Central memory CD8-positive, alpha-beta T cell (primary cell): Measurements from ENCODE around the gene PLD6.
A peak's percentile ranks its signal among the peaks of the same experiment; 100 is the strongest.

ENCODE experiments used
- ATAC-seq: fragments of 150-1000 bp; cut with Tn5 transposase; replicated peaks from 2 replicates; pipeline ENCODE4 v1.10.0; 2022; ENCODE audit warnings: mild to moderate bottlenecking, moderate FRiP score, moderate number of reproducible peaks; ENCODE audit not compliant: poor library complexity, severe bottlenecking; ENCODE audit errors: extremely low read depth
- DNase-seq, 2 donors: peaks; one replicate each; pipeline ENCODE4 v3.0.0; 2021; ENCODE audit warnings: low spot score in 2 of 2
- H3K27ac Mint-ChIP-seq: one replicate; pipeline ENCODE4 v1.8.0; 2022; ENCODE audit warnings: low read depth, mild to moderate bottlenecking, moderate library complexity, mixed read lengths
- H3K27me3 Mint-ChIP-seq: one replicate; pipeline ENCODE4 v1.8.0; 2022; ENCODE audit warnings: mixed read lengths
- H3K36me3 Mint-ChIP-seq: one replicate; pipeline ENCODE4 v1.8.0; 2022; ENCODE audit warnings: mild to moderate bottlenecking, moderate library complexity, mixed read lengths; ENCODE audit not compliant: insufficient read depth
- H3K4me1 Mint-ChIP-seq: one replicate; pipeline ENCODE4 v1.8.0; 2022; ENCODE audit warnings: mixed read lengths
- H3K4me3 Mint-ChIP-seq: one replicate; pipeline ENCODE4 v1.8.0; 2022; ENCODE audit warnings: mild to moderate bottlenecking, moderate library complexity, mixed read lengths
- H3K9me3 Mint-ChIP-seq: one replicate; pipeline ENCODE4 v1.8.0; 2022; ENCODE audit warnings: mixed read lengths

The PLD6 gene

DNA sequence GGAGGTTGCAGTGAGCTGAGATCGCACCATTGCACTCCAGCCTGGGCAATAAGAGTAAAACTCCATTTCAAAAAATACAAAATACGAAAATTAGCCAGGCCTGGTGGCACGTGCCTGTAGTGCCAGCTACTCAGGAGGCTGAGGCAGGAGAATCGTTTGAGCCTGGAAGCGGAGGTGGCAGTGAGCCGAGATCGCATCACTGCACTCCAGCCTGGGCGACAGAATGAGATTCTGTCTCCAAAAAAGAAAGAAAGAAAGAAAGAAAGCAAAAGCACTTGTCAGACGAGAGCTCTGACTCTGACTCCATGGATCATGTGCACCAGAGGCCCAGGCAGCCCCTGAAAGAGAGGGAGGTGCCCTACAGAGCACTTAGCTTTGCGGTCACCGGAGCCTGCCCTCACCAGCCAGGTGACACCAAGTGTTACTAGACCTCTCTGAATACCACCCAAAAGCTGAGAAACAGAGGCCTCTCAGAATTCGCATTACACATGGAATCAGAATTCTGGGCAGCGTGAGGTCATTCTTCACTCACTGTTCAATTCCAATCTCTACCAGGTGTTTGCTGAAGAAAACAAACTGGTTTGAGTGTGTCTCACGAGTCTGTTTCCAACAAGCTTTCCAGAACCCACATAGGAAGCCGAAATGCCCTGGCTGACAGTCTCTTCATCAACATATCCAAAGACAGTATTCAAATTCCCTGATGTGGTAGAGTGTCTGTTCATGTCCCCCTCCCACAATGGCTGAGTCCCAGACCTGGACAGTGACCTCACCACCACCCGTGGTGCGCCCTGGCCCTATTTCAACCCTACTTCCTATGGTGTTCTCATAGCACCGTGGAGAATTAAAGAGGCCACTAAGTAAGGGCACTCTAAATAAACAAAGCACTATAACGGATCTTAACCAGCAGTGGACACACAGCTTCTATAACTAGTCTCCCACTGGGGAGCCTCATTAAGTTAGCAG, 29.4 kb upstream of the PLD6 start:
- H3K4me1 Mint-ChIP-seq = peaks cover 26% of the 10 kb centered on the region
- H3K27me3 Mint-ChIP-seq = no peaks in the 10 kb centered on the region
- ATAC-seq (no peak), DNase-seq (no peak)
- peak overlapping the region; percentile 99 for H3K27ac Mint-ChIP-seq
- H3K36me3 Mint-ChIP-seq = peaks cover 22% of the 10 kb centered on the region
- H3K4me3 Mint-ChIP-seq = peak overlapping the region; percentile 96
- no peaks in the 10 kb centered on the region for H3K9me3 Mint-ChIP-seq

DNA sequence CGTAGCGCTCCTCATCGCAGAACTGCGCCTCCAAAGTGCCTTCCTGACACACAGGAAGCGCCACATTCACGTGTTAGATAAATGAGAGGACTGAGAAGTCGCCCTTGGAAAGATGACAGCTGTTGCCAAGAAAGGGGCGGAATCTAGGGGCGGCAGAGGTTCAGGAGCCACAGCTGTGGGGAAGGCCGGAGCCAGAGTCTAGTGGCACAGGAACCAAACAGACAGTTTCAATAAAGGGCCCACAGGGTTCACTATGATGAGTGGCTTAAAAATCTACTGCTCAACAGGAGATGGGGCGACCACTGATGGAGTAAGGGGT, 26.1 kb upstream of the PLD6 start:
- no peak for DNase-seq
- no peak overlapping the region for H3K4me3 Mint-ChIP-seq
- H3K9me3 Mint-ChIP-seq = no peaks in the 10 kb centered on the region
- H3K27ac Mint-ChIP-seq = peak overlapping the region; percentile 78
- ATAC-seq = no peak
- peaks cover 26% of the 10 kb centered on the region for H3K4me1 Mint-ChIP-seq
- H3K27me3 Mint-ChIP-seq = no peaks in the 10 kb centered on the region
- peaks cover 26% of the 10 kb centered on the region for H3K36me3 Mint-ChIP-seq

DNA sequence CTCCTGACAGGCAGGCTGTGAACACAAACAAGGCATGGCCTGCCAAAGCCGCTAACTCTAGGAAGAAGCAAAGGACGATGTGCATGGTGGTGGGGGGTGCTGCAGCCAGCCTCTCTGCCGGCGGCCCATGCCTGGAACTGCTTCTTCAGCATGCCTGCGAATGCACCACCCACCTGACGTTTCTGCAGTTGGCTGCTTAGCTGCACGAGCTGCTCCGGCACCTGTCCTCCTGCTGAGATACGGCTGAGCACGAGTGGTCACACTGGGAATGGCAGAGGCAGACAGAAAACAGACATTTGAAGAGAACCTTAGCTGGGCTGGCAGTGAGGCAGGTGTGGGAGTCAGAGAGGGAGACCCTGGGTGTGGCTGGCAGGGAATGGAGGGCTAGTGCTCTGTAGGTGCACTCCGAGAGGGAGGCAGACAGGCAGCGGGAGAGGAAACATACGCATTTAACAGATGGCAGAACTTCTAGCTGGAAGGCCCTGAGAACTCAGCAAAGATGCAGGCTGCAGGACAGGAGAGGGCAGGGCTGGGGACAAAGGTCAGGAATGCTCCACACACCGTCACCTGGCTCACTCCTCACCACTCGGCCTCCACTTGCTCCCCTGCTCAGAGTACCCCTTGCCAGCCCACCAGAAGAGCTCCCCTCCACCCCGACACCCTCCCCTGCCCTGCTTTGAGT, 25.6 kb upstream of the PLD6 start:
- Mint-ChIP-seq H3K4me1 (peaks cover 23% of the 10 kb centered on the region), H3K27me3 (no peaks in the 10 kb centered on the region), H3K27ac (peak overlapping the region; percentile 78), H3K4me3 (no peak overlapping the region), H3K9me3 (no peaks in the 10 kb centered on the region), H3K36me3 (peaks cover 21% of the 10 kb centered on the region)
- ATAC-seq (no peak), DNase-seq (no peak)

DNA sequence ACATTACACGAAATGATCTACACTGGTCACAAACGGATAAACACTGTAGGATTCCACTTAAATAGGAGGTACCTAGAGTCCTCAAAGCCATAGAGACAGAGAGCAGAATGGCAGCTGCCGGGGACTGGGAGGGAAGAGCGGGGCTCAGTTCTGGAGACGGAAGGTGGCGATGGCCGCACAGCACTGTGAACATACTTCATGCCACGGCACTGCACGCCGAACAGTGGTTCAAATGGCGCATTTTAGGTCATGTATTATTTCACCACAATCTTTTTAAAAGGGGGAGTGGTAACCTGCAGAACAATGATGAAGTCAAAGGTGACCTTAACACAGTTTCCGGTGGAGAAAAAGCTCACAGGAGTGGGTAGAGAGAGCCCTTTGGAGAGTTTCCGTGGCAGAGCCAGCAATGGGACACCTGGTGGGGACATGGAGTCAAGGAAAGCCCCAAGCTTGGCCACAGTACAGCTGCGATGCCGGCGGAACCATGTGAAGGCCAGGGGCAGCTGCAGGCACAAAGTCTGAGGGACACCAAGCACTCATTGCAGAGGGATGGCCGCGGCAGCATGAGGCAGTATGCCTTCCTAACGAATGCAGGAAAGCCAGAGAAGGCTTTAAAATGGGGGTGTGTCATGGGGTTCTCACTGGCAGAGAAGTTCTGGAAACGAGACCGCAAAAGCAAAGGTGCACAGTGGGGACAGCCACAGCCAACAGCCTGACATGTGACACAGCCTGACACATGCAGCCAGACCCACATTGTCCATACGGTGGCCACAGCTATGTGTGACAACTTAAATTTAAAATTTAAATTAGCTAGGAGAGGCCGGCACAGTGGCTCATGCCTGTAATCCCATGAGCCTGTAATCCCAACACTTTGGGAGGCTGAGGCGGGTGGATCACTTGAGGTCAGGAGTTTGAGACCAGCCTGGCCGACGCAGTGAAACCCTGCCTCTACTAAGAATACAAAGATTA, 23.6 kb upstream of the PLD6 start:
- H3K9me3 Mint-ChIP-seq = no peaks in the 10 kb centered on the region
- no peak overlapping the region for H3K4me3 Mint-ChIP-seq
- H3K27ac Mint-ChIP-seq = peak overlapping the region; percentile 71
- DNase-seq = no peak
- H3K36me3 Mint-ChIP-seq = peaks cover 32% of the 10 kb centered on the region
- no peak for ATAC-seq
- H3K4me1 Mint-ChIP-seq = peaks cover 5% of the 10 kb centered on the region
- no peaks in the 10 kb centered on the region for H3K27me3 Mint-ChIP-seq

DNA sequence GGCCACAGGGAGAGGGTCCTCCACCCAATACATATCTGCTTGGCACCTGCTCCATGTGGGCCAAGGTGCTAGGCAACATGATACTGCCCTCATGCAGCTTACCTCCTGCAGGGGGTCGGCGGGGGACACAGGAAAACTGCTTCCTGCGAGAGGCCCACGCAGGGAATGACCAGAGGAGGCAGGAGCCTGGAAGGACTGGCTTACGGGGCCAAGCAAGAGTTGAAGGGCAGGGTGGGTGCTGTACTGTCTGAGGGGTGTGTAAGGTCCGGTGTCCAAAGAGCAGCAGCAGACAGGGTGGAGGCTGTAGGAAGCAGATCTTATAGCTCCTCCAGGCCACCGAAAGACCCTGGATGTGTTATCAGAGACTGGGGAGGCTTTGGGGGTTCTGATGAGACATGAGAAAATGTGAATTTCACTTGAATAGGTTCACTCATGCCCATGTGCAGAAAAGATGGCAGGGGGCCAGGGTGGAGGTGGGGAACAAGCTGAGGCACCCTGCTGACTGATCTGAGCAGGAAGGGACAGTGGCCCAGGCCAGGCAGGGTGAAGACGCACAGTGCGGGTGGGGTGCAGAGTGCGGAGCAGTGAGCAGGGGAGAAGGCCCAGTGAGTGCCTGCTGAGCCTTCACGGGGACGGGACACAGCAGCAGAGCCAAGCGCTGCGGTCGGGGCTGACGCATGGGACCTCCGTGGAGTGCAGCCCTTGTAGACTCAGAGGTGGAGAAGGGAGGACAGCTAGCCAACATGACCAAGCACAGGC, 22.6 kb upstream of the PLD6 start:
- ATAC-seq (no peak), DNase-seq (no peak)
- Mint-ChIP-seq H3K27me3 (no peaks in the 10 kb centered on the region), H3K36me3 (peaks cover 38% of the 10 kb centered on the region), H3K4me1 (peaks cover 5% of the 10 kb centered on the region), H3K9me3 (no peaks in the 10 kb centered on the region), H3K4me3 (no peak overlapping the region), H3K27ac (peak overlapping the region; percentile 71)

DNA sequence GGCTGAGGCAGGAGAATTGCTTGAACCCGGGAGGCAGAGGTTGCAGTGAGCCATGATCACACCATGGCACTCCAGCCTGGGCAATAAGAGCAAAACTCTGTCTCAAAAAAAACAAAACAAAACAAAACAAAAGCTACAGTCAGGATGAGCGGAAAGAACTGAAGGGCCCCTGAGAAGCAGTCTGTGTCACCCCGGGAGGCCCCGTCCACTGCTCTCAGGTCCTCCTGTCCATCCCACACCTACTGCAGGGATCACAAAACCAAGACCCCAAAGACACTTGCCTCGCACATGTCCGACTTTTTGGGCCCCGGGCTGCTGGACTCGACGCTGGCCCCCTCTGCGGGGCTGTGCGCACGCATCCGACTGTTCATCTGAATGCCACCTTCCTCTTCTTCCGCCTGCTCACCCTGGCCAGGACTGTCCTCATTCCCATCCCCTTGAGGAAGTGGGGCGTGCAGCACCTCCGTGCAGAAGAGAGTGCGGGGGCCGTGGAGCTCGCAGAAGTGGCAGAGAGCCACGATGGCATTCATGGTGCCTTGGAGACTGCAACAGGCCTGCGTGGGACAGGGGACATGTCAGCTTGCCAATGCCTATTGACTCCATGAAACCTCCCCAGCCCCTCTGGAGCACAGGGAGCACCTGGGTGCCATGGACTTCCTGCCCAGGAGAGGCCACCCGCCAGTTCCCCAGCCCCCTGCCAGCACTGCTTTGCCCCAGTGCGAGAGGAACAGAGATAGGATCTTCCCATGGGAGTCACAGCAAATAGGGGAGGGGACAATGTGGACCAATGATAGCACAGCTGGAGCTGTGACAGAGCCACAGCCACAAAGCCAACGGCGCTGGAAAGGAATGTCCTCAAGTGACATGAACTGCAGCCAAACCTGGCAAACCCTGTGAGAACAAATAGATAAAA, 21.7 kb upstream of the PLD6 start:
- ATAC-seq = no peak
- H3K4me1 Mint-ChIP-seq = peaks cover 5% of the 10 kb centered on the region
- H3K4me3 Mint-ChIP-seq = no peak overlapping the region
- no peak for DNase-seq
- peak overlapping the region; percentile 71 for H3K27ac Mint-ChIP-seq
- H3K36me3 Mint-ChIP-seq = peaks cover 44% of the 10 kb centered on the region
- H3K9me3 Mint-ChIP-seq = no peaks in the 10 kb centered on the region
- H3K27me3 Mint-ChIP-seq = no peaks in the 10 kb centered on the region

DNA sequence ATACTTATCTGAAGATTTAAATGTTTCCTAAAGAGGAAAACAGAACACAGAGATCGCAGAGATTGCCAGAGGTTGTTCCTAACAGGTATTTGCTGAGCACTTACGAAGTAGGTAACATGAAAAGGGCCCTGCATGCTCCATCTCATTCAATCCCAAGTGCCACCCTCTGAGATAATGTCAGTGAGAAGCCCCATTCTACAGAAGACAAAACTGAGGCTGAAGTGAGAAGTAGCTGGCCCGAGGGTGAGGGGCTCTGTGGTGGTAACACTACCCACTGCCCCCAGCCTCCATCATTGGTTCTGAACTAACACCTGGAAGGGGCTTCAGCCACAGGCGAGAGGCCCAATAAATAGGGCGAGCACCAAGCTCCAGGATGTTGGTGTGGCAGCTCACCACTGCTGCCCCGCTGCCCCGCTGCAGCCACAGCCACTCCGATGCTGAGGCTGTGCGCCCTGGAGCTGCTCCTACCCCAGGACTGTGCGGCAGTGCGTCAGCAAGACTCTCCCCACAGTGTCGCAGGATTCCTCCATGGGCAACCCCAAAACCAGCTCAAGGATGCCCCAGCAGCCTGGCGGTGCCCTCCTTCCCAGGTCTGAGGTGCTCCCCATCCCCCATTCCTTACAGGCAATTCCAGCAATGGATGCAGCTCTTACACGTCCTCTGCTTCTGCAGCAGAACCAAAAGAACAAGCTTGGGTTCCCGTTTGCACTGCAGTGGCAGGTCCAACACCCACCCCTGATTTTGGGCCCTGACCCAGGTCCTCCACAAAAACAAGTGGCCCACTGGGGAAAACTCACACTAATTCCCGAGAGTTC, 20.5 kb upstream of the PLD6 start:
- Mint-ChIP-seq H3K36me3 (peaks cover 46% of the 10 kb centered on the region), H3K27me3 (no peaks in the 10 kb centered on the region), H3K4me1 (peaks cover 5% of the 10 kb centered on the region), H3K9me3 (no peaks in the 10 kb centered on the region), H3K27ac (no peak overlapping the region), H3K4me3 (no peak overlapping the region)
- ATAC-seq (no peak), DNase-seq (no peak)

DNA sequence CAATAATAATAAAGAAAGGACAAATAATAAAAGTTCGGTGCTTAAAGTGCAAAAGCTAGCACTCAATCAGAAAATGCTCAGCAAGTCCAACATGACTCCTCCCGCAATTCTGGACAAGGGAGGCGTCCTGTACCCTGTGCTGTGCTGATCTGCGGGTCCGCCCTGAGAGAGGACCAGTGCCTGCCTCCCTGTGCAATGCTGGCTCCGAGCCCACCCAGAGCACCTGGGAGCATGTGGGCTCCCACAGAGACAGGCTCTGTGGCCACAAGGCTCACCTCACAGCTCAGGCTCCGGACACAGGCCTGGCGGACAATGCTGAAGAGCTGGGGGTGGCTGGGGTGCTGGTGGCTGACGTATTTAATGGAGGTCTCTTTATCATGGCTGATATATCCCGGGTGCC, 19.8 kb upstream of the PLD6 start:
- Mint-ChIP-seq H3K9me3 (no peaks in the 10 kb centered on the region), H3K27ac (no peak overlapping the region), H3K27me3 (no peaks in the 10 kb centered on the region), H3K4me3 (no peak overlapping the region), H3K4me1 (peaks cover 5% of the 10 kb centered on the region), H3K36me3 (peaks cover 48% of the 10 kb centered on the region)
- ATAC-seq (no peak), DNase-seq (no peak)

DNA sequence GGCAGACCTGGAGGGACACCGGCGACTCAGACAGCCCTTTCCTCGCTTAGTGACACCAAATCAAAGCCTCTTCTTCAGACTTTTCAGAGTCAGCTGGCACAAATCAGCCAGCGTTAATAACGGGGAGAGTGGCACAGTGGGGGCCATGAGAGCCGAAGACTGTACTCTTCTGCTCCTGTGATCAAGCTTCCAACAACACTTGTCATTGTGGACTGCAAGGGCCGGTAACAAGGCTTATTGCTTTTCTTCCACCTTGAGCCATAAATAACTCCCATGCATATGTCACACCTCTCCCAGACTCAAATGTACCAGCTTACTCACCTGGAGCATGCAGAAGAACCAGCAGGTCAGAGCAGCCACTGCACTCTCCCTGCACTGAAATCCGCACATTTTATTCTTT, 18.0 kb upstream of the PLD6 start:
- Mint-ChIP-seq H3K4me1 (peaks cover 5% of the 10 kb centered on the region), H3K27me3 (no peaks in the 10 kb centered on the region), H3K36me3 (peaks cover 42% of the 10 kb centered on the region), H3K9me3 (no peaks in the 10 kb centered on the region), H3K27ac (no peak overlapping the region), H3K4me3 (no peak overlapping the region)
- ATAC-seq = no peak
- no peak for DNase-seq

DNA sequence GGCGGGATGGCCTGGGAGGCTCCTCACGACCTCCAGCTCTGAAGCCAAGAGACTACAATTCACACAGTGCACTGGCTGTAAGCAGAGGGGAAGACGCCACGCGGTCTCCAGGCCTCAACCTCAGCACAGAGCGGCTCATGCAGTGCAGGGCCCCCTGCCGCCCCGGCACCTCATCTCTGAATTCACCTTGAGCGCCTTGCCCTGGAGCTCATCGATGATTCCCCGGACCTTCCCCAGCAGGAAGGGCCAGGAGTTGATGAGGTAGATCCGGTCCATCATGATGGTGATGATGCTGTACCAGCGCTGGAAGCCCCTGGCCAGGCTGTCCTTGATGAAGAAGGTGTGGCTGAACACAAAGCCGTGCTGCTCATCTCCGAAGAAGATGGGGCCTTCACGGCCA, 17.6 kb upstream of the PLD6 start:
- Mint-ChIP-seq H3K9me3 (no peaks in the 10 kb centered on the region), H3K27ac (no peak overlapping the region), H3K4me3 (no peak overlapping the region), H3K4me1 (peaks cover 4% of the 10 kb centered on the region), H3K36me3 (peaks cover 42% of the 10 kb centered on the region), H3K27me3 (no peaks in the 10 kb centered on the region)
- DNase-seq = no peak
- ATAC-seq = no peak

DNA sequence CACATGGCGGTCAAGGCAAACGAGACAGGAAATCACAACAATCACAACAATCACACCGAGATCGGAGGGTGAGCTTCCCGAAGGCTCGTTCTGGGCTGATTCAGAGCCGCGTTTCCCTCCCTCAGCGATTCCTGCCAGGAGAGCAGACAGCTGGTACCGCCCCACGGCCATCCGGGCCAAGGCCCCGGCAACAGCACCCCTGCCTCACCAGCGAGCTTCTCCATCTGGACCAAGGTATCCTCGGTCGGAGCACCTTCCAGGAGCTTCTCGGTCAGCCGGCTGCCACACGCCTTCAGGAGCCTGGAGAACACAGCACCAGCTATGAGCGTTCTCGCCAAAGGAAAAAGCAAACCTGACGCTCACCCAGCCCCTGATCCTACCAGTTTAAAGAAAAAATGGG, 15.2 kb upstream of the PLD6 start:
- H3K27ac Mint-ChIP-seq = no peak overlapping the region
- H3K27me3 Mint-ChIP-seq = no peaks in the 10 kb centered on the region
- no peak for DNase-seq
- no peaks in the 10 kb centered on the region for H3K4me1 Mint-ChIP-seq
- no peaks in the 10 kb centered on the region for H3K9me3 Mint-ChIP-seq
- H3K4me3 Mint-ChIP-seq = no peak overlapping the region
- ATAC-seq = no peak
- H3K36me3 Mint-ChIP-seq = peaks cover 53% of the 10 kb centered on the region
